ENCODE data around the gene NSMCE1.

The NSMCE1 gene

GRCh38 chr16:27195076-27195741, 73.4 kb downstream of the NSMCE1 start:
- TF ChIP-seq POLR2AphosphoS5 (IDR thresholded peaks at IDR 0.05; ENCODE audit: low read depth) (no peak), GABPA (IDR thresholded peaks at IDR 0.05; ENCODE audit: low read depth) (no peak), CTCF (IDR thresholded peaks at IDR 0.05; ENCODE audit: insufficient read depth, low read length) (no peak), SPI1 (IDR thresholded peaks at IDR 0.05; ENCODE audit: borderline replicate concordance, low read depth) (no peak), REST (IDR thresholded peaks at IDR 0.05; ENCODE audit: insufficient replicate concordance, low read depth) (no peak)
- Histone ChIP-seq H3K27ac (replicated peaks) (no peak overlapping the region), H3K27me3 (ENCODE audit: insufficient read depth, poor library complexity, severe bottlenecking) (no peaks in the 10 kb centered on the region)

GRCh38 chr16:27193300-27193990, 75.1 kb downstream of the NSMCE1 start:
- DNase-seq (ENCODE audit: low read depth in 1 of 2, low spot score in 1 of 2): no peak
- H3K27ac ChIP-seq (replicated peaks): no peak overlapping the region
- H3K4me3 ChIP-seq (replicated peaks; ENCODE audit: insufficient read depth, low read length): no peak overlapping the region
- TF ChIP-seq POLR2AphosphoS5 (IDR thresholded peaks at IDR 0.05; ENCODE audit: low read depth) (no peak), GABPA (IDR thresholded peaks at IDR 0.05; ENCODE audit: low read depth) (no peak), REST (IDR thresholded peaks at IDR 0.05; ENCODE audit: insufficient replicate concordance, low read depth) (no peak), CTCF (IDR thresholded peaks at IDR 0.05; ENCODE audit: insufficient read depth, low read length) (no peak), SPI1 (IDR thresholded peaks at IDR 0.05; ENCODE audit: borderline replicate concordance, low read depth) (no peak)
- no peaks in the 10 kb centered on the region for H3K27me3 ChIP-seq (ENCODE audit: insufficient read depth, poor library complexity, severe bottlenecking)

More at GRCh38 chr16:27195076-27195741, 73.4 kb downstream of the NSMCE1 start:
- H3K4me3 ChIP-seq (replicated peaks; ENCODE audit: insufficient read depth, low read length): no peak overlapping the region
- no peak for DNase-seq (ENCODE audit: low read depth in 1 of 2, low spot score in 1 of 2)

- H3K4me3 ChIP-seq (replicated peaks; ENCODE audit: insufficient read depth, low read length): no peak overlapping the region
- TF ChIP-seq REST (IDR thresholded peaks at IDR 0.05; ENCODE audit: insufficient replicate concordance, low read depth): no peak
- no peak for TF ChIP-seq CTCF (IDR thresholded peaks at IDR 0.05; ENCODE audit: insufficient read depth, low read length)
- no peak for TF ChIP-seq SPI1 (IDR thresholded peaks at IDR 0.05; ENCODE audit: borderline replicate concordance, low read depth)
- TF ChIP-seq GABPA (IDR thresholded peaks at IDR 0.05; ENCODE audit: low read depth): no peak
- TF ChIP-seq POLR2AphosphoS5 (IDR thresholded peaks at IDR 0.05; ENCODE audit: low read depth): no peak
- no peak for DNase-seq (ENCODE audit: low read depth in 1 of 2, low spot score in 1 of 2)
These were observed 77.1 kb downstream of the NSMCE1 start for GRCh38 chr16:27191352-27191924.

More at GRCh38 chr16:27191352-27191924, 77.1 kb downstream of the NSMCE1 start:
- Histone ChIP-seq H3K27ac (replicated peaks) (no peak overlapping the region), H3K27me3 (ENCODE audit: insufficient read depth, poor library complexity, severe bottlenecking) (no peaks in the 10 kb centered on the region)
